ENCODE results near the gene HADHB. TPM values are rescaled to one million over a fixed set of nuclear protein-coding genes. Genes with fewer than 3 reads are reported as not detected.

HADHB gene
- total and polyA plus RNA-seq, 12 donors: 256 to 1,542 (median 820) TPM

DNA sequence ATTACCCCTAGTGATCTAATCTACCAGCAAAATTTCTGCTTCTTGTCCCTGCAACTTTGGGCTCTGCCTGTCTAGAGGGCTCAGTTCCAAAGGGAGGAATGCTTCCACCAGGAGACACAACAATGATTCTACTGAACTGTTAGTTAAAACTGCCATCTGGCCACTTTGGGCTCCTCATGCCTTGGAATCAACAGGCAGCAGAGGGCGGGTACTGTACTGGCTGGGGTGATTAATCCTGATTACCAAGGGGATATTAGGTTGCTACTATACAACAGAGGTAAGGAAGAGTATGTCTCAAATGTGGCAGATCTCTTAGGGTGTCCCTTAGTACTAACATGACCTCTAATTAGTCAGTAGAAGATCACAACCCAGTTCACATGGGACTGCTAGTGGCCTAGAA, 21.7 kb upstream of the HADHB start:
- peaks cover 0 to 100% (median 44%) of the 10 kb centered on the region in 9 donors for H3K36me3 ChIP-seq
- peak overlapping the region in 1 of 10 donors; percentile 25 for H3K27ac ChIP-seq
- H3K9me3 ChIP-seq: peaks cover 0 to 9% (median 0%) of the 10 kb centered on the region in 11 donors
- DNase-seq (no peak), ATAC-seq (peak in 2 of 8 donors; percentile 34 to 37)
- peaks cover 0 to 4% (median 0%) of the 10 kb centered on the region in 9 donors for H3K4me1 ChIP-seq
- no peaks in the 10 kb centered on the region for H3K27me3 ChIP-seq
- TF ChIP-seq, protein P1, sequence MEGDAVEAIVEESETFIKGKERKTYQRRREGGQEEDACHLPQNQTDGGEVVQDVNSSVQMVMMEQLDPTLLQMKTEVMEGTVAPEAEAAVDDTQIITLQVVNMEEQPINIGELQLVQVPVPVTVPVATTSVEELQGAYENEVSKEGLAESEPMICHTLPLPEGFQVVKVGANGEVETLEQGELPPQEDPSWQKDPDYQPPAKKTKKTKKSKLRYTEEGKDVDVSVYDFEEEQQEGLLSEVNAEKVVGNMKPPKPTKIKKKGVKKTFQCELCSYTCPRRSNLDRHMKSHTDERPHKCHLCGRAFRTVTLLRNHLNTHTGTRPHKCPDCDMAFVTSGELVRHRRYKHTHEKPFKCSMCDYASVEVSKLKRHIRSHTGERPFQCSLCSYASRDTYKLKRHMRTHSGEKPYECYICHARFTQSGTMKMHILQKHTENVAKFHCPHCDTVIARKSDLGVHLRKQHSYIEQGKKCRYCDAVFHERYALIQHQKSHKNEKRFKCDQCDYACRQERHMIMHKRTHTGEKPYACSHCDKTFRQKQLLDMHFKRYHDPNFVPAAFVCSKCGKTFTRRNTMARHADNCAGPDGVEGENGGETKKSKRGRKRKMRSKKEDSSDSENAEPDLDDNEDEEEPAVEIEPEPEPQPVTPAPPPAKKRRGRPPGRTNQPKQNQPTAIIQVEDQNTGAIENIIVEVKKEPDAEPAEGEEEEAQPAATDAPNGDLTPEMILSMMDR (IDR thresholded peaks at IDR 0.05): no peak
- intact Hi-C loops (cut with DNase I): loop anchor here in 2 of 10 donors (5.0 kb wide), 2 partner anchors 64 to 109 kb away; no protein-coding TSS in a partner anchor
- no peak overlapping the region for H3K4me3 ChIP-seq
- 93 to 94% methylated on average over 1 of the region's 1 CpG for WGBS, 2 donors

DNA sequence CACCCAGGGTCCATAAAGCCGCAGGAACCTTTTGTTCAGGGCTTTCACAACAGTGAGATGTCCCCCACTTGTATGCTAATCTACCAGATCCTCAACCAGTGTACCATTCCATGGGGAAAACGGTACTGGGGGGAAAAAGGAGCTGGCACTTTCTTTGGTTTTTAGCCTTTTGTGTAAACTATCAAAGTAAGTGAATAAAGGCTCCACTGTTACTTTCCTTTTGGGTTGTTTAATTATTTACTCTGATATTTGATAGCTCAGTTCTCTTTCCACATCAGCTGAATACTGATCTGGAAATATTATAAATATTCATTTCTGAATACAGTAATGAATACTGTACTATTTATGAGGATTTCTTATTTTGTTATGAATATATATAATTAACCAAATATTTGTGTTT, 20.6 kb upstream of the HADHB start:
- Histone ChIP-seq H3K4me1 (peaks cover 0 to 4% (median 0%) of the 10 kb centered on the region in 9 donors), H3K27ac (no peak overlapping the region), H3K27me3 (no peaks in the 10 kb centered on the region), H3K4me3 (no peak overlapping the region), H3K9me3 (peaks cover 0 to 9% (median 0%) of the 10 kb centered on the region in 11 donors), H3K36me3 (peaks cover 0 to 100% (median 53%) of the 10 kb centered on the region in 9 donors)
- no peak for ATAC-seq
- WGBS, 2 donors: 97 to 98% methylated on average over 2 of the region's 2 CpGs
- DNase-seq: no peak
- TF ChIP-seq, protein P1 (IDR thresholded peaks at IDR 0.05): no peak
- intact Hi-C loops (cut with DNase I): loop anchor here in 2 of 10 donors (5.0 kb wide), 2 partner anchors 63 to 108 kb away; no protein-coding TSS in a partner anchor

DNA sequence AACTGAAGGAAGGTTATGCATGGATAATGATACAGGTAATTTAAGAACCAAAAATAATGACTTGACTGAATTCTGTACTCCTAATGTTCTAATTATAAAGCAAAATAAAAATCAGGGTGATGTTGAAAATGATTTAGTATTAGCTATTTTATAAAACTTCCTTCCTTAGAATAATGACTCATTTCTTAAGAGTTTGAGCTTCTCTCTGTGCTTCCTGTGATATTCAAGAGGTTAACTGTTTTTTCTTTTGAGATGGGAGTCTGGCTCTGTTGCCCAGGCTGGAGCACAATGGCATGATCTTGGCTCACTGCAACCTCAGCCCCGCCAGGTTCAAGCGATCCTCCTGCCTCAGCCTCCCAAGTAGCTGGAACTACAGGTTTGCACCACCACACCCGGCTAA, 15.1 kb upstream of the HADHB start:
- intact Hi-C loops (cut with DNase I): no loop called here
- Histone ChIP-seq H3K27me3 (no peaks in the 10 kb centered on the region), H3K4me3 (no peak overlapping the region), H3K9me3 (peaks cover 0 to 9% (median 0%) of the 10 kb centered on the region in 11 donors), H3K36me3 (peaks cover 3 to 100% (median 81%) of the 10 kb centered on the region in 9 donors), H3K4me1 (no peaks in the 10 kb centered on the region), H3K27ac (no peak overlapping the region)
- no peak for ATAC-seq
- WGBS, 2 donors: 89 to 98% methylated on average over 3 of the region's 3 CpGs
- TF ChIP-seq, protein P1 (IDR thresholded peaks at IDR 0.05): no peak
- DNase-seq: no peak

DNA sequence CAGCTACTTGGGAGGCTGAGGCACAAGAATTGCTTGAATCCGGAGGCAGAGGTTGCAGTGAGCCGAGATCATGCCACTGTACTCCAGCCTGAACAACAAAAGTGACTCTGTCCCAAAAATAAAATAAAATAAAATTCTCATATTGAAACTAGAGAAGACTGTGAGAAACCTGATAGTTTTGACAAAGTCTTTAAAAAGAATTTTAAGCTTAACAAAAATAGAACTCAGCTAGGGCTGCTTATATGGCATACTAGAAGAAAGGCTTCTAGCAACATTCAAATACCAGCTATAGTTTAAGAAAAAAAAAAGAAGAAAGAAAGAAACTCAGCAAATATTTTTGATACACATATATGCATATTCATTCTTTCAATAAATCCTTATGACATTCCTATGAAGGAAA, 13.9 kb upstream of the HADHB start:
- intact Hi-C loops (cut with DNase I): loop anchor here in 3 of 10 donors (10.0 kb wide), 2 partner anchors 54 to 94 kb away; no protein-coding TSS in a partner anchor
- ATAC-seq (no peak), DNase-seq (no peak)
- Histone ChIP-seq H3K27ac (no peak overlapping the region), H3K4me1 (no peaks in the 10 kb centered on the region), H3K27me3 (no peaks in the 10 kb centered on the region), H3K9me3 (peaks cover 0 to 9% (median 0%) of the 10 kb centered on the region in 11 donors), H3K4me3 (no peak overlapping the region), H3K36me3 (peaks cover 3 to 100% (median 90%) of the 10 kb centered on the region in 9 donors)
- WGBS, 2 donors: 98 to 99% methylated on average over 2 of the region's 2 CpGs
- TF ChIP-seq, protein P1 (IDR thresholded peaks at IDR 0.05): no peak
